Measurements from ENCODE around the gene GPC6. TPM values are rescaled to one million over a fixed set of nuclear protein-coding genes. Genes with fewer than 3 reads are reported as not detected.

Gene GPC6
- polyA plus RNA-seq, 2 of the 4 experiments (the other 2 are of a cell fraction), result 8.0 to 14.4 TPM

DNA sequence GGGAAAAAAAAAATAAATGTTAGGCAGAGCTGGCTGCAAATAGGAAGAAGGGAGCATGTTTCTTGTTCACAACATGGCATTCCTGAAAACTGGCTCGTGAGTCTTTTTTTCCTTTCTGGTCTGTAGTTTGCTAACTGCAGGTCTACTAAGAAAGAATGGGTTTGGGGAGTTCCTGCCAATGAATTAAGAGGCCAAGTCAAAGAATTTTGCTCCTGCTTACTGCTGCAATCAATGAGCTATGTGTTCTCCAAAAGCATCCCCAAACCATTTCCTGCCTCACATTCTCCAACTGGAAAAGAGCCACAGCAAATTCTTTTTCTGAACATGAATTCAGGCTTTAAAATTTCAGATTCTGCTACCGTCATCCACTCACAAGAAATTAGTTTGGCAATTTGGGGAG lies 1164.3 kb downstream of the GPC6 start (continued):
- no peak for TF ChIP-seq REST (IDR thresholded peaks at IDR 0.05)
- no peak for TF ChIP-seq PBX3 (IDR thresholded peaks at IDR 0.05)
- no peak for TF ChIP-seq CHD2 (IDR thresholded peaks at IDR 0.05; ENCODE audit: low read length, partially characterized antibody)
- TF ChIP-seq TP53 (CRISPR knock-in tag; IDR thresholded peaks at IDR 0.05), result no peak
- TF ChIP-seq, protein P1, sequence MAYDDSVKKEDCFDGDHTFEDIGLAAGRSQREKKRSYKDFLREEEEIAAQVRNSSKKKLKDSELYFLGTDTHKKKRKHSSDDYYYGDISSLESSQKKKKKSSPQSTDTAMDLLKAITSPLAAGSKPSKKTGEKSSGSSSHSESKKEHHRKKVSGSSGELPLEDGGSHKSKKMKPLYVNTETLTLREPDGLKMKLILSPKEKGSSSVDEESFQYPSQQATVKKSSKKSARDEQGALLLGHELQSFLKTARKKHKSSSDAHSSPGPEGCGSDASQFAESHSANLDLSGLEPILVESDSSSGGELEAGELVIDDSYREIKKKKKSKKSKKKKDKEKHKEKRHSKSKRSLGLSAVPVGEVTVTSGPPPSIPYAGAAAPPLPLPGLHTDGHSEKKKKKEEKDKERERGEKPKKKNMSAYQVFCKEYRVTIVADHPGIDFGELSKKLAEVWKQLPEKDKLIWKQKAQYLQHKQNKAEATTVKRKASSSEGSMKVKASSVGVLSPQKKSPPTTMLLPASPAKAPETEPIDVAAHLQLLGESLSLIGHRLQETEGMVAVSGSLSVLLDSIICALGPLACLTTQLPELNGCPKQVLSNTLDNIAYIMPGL (CRISPR knock-in tag; IDR thresholded peaks at IDR 0.05; ENCODE audit: borderline replicate concordance), result no peak
- TF ChIP-seq ZC3H11A (IDR thresholded peaks at IDR 0.05), result no peak
- no peak for TF ChIP-seq GATA3 (IDR thresholded peaks at IDR 0.05; ENCODE audit: borderline replicate concordance)
- no peak for TF ChIP-seq ZFP36 (IDR thresholded peaks at IDR 0.05; ENCODE audit: borderline replicate concordance, partially characterized antibody)
- TF ChIP-seq RNF2 (IDR thresholded peaks at IDR 0.05; ENCODE audit: borderline replicate concordance, low read depth), result no peak
- no peak for TF ChIP-seq FOSL2 (IDR thresholded peaks at IDR 0.05)
- no peak for TF ChIP-seq FOSL2 (CRISPR knock-in tag; IDR thresholded peaks at IDR 0.05)
- TF ChIP-seq HEYL (CRISPR knock-in tag; IDR thresholded peaks at IDR 0.05), result no peak

GRCh38 chr13:94394723-94395122 lies 1168.1 kb downstream of the GPC6 start:
- POLR2A ChIA-PET, result no interaction called here
- no peak for FAIRE-seq
- no peak overlapping the region for H3K4me3 ChIP-seq
- no peaks in the 10 kb centered on the region for H3K9me3 ChIP-seq
- no peak for TF ChIP-seq HDAC2 (IDR thresholded peaks at IDR 0.05)
- no peak for TF ChIP-seq POLR2A (IDR thresholded peaks at IDR 0.05; ENCODE audit: low read length)
- no peak for TF ChIP-seq TP53 (CRISPR knock-in tag; IDR thresholded peaks at IDR 0.05)
- no peak for TF ChIP-seq ZC3H11A (IDR thresholded peaks at IDR 0.05)
- no peak for TF ChIP-seq KDM1A (IDR thresholded peaks at IDR 0.05; ENCODE audit: low read depth)
- no peak for TF ChIP-seq GATA3 (IDR thresholded peaks at IDR 0.05; ENCODE audit: borderline replicate concordance)
- H3K4me1 ChIP-seq, result no peaks in the 10 kb centered on the region
- H3K4me2 ChIP-seq, result no peak overlapping the region
- ATAC-seq, result no peak
- 52% methylated on average over 4 of the region's 4 CpGs for WGBS (ENCODE audit: missing lambda C conversion rate)
- CTCF ChIA-PET, result interaction anchor here (1.0 kb wide), 1 partner anchor 13 kb away, joined by 3 read pairs; no protein-coding TSS in a partner anchor
- no peak overlapping the region for H3K27ac ChIP-seq
- no peak for DNase-seq (ENCODE audit: low read depth in 1 of 2, low spot score in 1 of 2)

DNA sequence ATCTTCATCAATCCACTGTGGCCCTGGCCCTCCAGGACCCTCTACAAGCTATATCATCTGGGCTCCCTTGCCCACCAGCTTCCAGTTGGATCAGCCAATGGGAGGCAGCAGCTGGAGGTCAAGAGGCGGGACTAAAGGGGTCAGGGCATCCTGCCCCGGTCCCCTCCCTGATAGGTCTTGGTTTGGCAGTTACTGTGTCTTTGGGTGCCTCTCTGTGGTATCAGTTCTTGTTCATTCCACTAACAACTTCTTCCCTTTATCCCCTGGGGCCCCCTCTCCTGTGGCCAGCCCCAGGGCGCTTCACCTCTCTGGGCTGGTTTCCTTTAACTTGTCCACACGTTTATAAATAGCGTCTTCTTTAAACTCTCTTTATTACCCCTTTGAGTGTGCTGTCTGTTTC lies 1169.3 kb downstream of the GPC6 start:
- Histone ChIP-seq H3K27ac (no peak overlapping the region), H3K4me1 (no peaks in the 10 kb centered on the region), H3K4me2 (no peak overlapping the region), H3K4me3 (no peak overlapping the region), H3K9me3 (no peaks in the 10 kb centered on the region)
- TF ChIP-seq RCOR1 (IDR thresholded peaks at IDR 0.05; ENCODE audit: low read depth, low read length) (no peak), CBX2 (IDR thresholded peaks at IDR 0.05; ENCODE audit: borderline replicate concordance, low read depth) (no peak), ZC3H11A (IDR thresholded peaks at IDR 0.05) (no peak), PBX3 (IDR thresholded peaks at IDR 0.05) (no peak)
- TF ChIP-seq, protein P2, sequence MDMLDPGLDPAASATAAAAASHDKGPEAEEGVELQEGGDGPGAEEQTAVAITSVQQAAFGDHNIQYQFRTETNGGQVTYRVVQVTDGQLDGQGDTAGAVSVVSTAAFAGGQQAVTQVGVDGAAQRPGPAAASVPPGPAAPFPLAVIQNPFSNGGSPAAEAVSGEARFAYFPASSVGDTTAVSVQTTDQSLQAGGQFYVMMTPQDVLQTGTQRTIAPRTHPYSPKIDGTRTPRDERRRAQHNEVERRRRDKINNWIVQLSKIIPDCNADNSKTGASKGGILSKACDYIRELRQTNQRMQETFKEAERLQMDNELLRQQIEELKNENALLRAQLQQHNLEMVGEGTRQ (IDR thresholded peaks at IDR 0.05), result no peak
- 27% methylated on average over 5 of the region's 5 CpGs for WGBS (ENCODE audit: missing lambda C conversion rate)
- DNase-seq (ENCODE audit: low read depth in 1 of 2, low spot score in 1 of 2), result no peak
- ATAC-seq, result no peak
- ChIA-PET CTCF (no interaction called here), POLR2A (no interaction called here)
- FAIRE-seq, result no peak

Measured in A549 (cell line).